ENCODE results near the gene CC2D1A.

GRCh38 chr19:13972368-13973155 lies 66.6 kb downstream of the CC2D1A start:
- TF ChIP-seq EZH2 (IDR thresholded peaks at IDR 0.05) (no peak), POLR2AphosphoS5 (IDR thresholded peaks at IDR 0.05; ENCODE audit: borderline replicate concordance, low read depth, low read length) (no peak)
